ENCODE data around the gene CASP10. TPM values are rescaled to one million over a fixed set of nuclear protein-coding genes. Genes with fewer than 3 reads are reported as not detected.

CASP10 gene
- total RNA-seq, 1 donor from 2014 or later, result 5.4 TPM

Other genes starting within 250 kb of the CASP10 start
- 8.2 TPM for gene ORC2, start 219.5 kb upstream of the CASP10 start, total RNA-seq
- 12.1 TPM for gene HYCC2, start 111.5 kb upstream of the CASP10 start, total RNA-seq
- gene NDUFB3, start 111.1 kb upstream of the CASP10 start, total RNA-seq, result 51.8 TPM
- 73.7 TPM for gene CFLAR, start 67.0 kb upstream of the CASP10 start, total RNA-seq
- gene CASP8, start 77.4 kb downstream of the CASP10 start, total RNA-seq, result 7.6 TPM
- gene FLACC1, start 174.2 kb downstream of the CASP10 start, total RNA-seq, result 0.55 TPM

Data from left lobe of liver (tissue), 1 donor.